ENCODE measurements around the gene NME3. TPM values are rescaled to one million over a fixed set of nuclear protein-coding genes. Genes with fewer than 3 reads are reported as not detected.

The NME3 gene
- total and polyA plus RNA-seq, 2 of the 13 experiments (the other 11 are each of a cell fraction or from before 2014, with no cell fraction given) = 10.4 to 15.9 TPM

DNA sequence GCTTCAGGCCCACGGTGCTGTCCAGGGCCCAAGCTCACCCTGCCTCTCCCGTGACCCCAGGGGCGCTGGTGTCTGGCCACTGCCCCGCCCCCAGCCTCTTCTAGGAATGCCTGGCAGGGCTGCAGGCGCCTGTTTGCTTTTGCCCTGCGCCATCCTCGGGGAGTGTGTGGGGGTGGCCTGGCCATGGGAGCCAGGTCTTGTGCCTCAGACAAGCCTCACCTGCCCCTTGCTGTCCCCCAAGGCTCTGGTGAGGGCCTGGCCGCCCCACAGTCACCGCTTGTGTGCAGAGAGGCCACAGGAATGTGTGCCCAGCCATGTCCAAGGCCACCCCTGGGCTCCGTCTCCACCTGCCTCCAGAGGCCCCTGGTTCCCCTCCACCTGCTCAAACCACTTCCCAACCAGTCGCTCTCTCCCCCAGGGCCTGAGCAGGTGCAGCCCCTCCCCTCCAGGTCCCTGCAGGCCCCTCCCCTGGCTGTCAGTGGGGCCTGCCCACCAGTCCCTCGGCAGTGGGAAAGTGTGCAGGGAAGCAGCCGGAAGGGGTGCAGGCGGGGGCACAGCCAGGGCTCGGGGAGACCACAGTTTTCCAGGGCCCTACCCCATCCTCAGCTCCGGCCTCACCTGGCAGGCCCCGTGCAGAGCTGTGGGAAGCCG is 23.0 kb upstream of the NME3 start (continued):
- TF ChIP-seq NFRKB (IDR thresholded peaks at IDR 0.05) (no peak), ZNF383 (CRISPR knock-in tag; IDR thresholded peaks at IDR 0.05; ENCODE audit: borderline replicate concordance) (no peak), ZNF563 (CRISPR knock-in tag; IDR thresholded peaks at IDR 0.05) (no peak), ZNF430 (CRISPR knock-in tag; IDR thresholded peaks at IDR 0.05) (no peak), SOX13 (IDR thresholded peaks at IDR 0.05) (no peak), SOX13 (CRISPR knock-in tag; conservative IDR thresholded peaks at IDR 0.05 in 1 of 2, IDR thresholded peaks at IDR 0.05 in 1 of 2) (peak in 1 of 2 experiments; percentile 45; a peak in 2 of 4 replicates), ZNF234 (CRISPR knock-in tag; conservative IDR thresholded peaks at IDR 0.05) (no peak), FOXO1 (CRISPR knock-in tag; IDR thresholded peaks at IDR 0.05) (no peak; the same call in 1 of the 2 replicates), TBL1XR1 (IDR thresholded peaks at IDR 0.05; ENCODE audit: borderline replicate concordance, low read length, partially characterized antibody) (no peak), NFIB (CRISPR knock-in tag; IDR thresholded peaks at IDR 0.05; ENCODE audit: borderline replicate concordance) (no peak), TOE1 (CRISPR knock-in tag; IDR thresholded peaks at IDR 0.05) (no peak), ZNF790 (CRISPR knock-in tag; IDR thresholded peaks at IDR 0.05; ENCODE audit: borderline replicate concordance) (peak; percentile 40; the same call in 1 of the 2 replicates), REL (CRISPR knock-in tag; conservative IDR thresholded peaks at IDR 0.05) (no peak), POLR2G (IDR thresholded peaks at IDR 0.05; ENCODE audit: low read depth, low read length) (no peak; the same call in 1 of the 2 replicates), ZNF850 (CRISPR knock-in tag; conservative IDR thresholded peaks at IDR 0.05) (no peak), PCBP2 (optimal IDR thresholded peaks at IDR 0.05; ENCODE audit: low read depth, low read length, poor library complexity, severe bottlenecking) (no peak), ZNF333 (CRISPR knock-in tag; IDR thresholded peaks at IDR 0.05; ENCODE audit: borderline replicate concordance) (0 out of 2 replicates have a peak, but pooled peaks have one; percentile 82), ZNF703 (CRISPR knock-in tag; IDR thresholded peaks at IDR 0.05; ENCODE audit: borderline replicate concordance) (no peak), ZNF136 (CRISPR knock-in tag; IDR thresholded peaks at IDR 0.05; ENCODE audit: low read depth) (no peak), KLF12 (CRISPR knock-in tag; IDR thresholded peaks at IDR 0.05; ENCODE audit: borderline replicate concordance) (0 out of 2 replicates have a peak, but pooled peaks have one; percentile 33), ZNF335 (CRISPR knock-in tag; IDR thresholded peaks at IDR 0.05) (0 out of 2 replicates have a peak, but pooled peaks have one; percentile 18), TRIM24 (CRISPR knock-in tag; IDR thresholded peaks at IDR 0.05) (no peak)
- TF ChIP-seq, protein P1, sequence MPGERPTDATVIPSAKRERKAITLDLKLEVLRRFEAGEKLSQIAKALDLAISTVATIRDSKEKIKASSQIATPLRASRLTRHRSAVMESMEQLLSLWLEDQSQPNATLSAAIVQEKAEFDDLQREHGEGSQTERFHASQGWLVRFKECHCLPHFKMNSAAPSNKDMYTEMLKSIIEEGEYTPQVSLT (CRISPR knock-in tag; IDR thresholded peaks at IDR 0.05; ENCODE audit: borderline replicate concordance, low read depth) = no peak
- TF ChIP-seq, protein P2, sequence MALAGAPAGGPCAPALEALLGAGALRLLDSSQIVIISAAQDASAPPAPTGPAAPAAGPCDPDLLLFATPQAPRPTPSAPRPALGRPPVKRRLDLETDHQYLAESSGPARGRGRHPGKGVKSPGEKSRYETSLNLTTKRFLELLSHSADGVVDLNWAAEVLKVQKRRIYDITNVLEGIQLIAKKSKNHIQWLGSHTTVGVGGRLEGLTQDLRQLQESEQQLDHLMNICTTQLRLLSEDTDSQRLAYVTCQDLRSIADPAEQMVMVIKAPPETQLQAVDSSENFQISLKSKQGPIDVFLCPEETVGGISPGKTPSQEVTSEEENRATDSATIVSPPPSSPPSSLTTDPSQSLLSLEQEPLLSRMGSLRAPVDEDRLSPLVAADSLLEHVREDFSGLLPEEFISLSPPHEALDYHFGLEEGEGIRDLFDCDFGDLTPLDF (CRISPR knock-in tag; IDR thresholded peaks at IDR 0.05) = no peak
- TF ChIP-seq, protein P3, sequence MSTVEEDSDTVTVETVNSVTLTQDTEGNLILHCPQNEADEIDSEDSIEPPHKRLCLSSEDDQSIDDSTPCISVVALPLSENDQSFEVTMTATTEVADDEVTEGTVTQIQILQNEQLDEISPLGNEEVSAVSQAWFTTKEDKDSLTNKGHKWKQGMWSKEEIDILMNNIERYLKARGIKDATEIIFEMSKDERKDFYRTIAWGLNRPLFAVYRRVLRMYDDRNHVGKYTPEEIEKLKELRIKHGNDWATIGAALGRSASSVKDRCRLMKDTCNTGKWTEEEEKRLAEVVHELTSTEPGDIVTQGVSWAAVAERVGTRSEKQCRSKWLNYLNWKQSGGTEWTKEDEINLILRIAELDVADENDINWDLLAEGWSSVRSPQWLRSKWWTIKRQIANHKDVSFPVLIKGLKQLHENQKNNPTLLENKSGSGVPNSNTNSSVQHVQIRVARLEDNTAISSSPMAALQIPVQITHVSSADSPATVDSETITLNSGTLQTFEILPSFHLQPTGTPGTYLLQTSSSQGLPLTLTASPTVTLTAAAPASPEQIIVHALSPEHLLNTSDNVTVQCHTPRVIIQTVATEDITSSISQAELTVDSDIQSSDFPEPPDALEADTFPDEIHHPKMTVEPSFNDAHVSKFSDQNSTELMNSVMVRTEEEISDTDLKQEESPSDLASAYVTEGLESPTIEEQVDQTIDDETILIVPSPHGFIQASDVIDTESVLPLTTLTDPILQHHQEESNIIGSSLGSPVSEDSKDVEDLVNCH (CRISPR knock-in tag; IDR thresholded peaks at IDR 0.05) = no peak

All from HepG2 (cell line).